ENCODE data around the gene KAT14.
A peak's percentile ranks its signal among the peaks of the same experiment; 100 is the strongest.
"Not testable (repeated sequence)": the region's sequence is repeated elsewhere in the genome, so short reads cannot be mapped to it uniquely, and the experiment has no call there.

The KAT14 gene, protein sequence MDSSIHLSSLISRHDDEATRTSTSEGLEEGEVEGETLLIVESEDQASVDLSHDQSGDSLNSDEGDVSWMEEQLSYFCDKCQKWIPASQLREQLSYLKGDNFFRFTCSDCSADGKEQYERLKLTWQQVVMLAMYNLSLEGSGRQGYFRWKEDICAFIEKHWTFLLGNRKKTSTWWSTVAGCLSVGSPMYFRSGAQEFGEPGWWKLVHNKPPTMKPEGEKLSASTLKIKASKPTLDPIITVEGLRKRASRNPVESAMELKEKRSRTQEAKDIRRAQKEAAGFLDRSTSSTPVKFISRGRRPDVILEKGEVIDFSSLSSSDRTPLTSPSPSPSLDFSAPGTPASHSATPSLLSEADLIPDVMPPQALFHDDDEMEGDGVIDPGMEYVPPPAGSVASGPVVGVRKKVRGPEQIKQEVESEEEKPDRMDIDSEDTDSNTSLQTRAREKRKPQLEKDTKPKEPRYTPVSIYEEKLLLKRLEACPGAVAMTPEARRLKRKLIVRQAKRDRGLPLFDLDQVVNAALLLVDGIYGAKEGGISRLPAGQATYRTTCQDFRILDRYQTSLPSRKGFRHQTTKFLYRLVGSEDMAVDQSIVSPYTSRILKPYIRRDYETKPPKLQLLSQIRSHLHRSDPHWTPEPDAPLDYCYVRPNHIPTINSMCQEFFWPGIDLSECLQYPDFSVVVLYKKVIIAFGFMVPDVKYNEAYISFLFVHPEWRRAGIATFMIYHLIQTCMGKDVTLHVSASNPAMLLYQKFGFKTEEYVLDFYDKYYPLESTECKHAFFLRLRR

DNA sequence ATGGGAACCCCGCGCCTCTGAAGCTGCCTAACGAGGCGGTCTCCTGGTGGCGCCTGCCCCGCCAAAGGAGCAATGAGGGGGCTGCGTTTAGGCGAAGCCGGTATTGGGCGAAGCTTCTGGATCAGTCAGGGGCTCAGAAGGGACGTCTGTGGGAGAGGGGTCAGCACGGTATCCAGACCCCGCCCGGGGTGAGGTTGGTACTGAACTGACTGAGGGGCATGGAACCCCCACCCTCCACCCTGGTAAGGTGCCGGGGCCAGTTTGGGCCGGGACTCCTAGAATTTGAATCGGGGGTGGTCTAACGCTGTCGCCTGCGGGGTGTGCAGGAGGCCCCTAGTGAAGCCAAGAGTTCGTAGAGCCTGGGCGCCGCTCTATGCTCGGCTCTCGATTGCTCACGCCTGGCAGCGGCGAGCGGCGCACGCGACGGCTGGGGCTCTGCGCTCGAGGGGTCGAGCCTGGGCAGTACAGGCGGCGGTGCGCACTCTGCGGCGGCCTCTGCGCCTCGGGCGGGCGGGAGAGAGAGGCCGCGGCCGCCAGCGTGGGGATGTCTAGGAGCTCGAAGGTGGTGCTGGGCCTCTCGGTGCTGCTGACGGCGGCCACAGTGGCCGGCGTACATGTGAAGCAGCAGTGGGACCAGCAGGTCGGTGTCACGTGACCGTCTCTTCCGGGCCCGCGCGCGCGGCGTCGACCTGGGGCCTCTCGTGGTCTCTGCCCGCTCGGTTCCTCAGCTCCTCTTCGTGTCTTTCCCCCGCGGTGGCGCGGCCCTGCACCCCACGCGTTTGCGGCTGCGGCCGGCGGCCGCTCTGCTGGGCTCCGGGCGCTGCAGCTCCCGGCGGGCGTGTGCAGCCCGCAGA lies at the start of gene KAT14, which contains the start of gene PET117:
Gene KAT14, plus strand, starts transcription at position 452 of the 854 bp plus-strand sequence. CDS start 4,798 bp downstream, outside the sequence.
Gene PET117, plus strand, starts transcription at position 452 of the 854 bp plus-strand sequence. Its CDS starts 93 bp downstream, at position 545.
- peak; percentile 88 for DNase-seq

- not testable (repeated sequence) for DNase-seq
These were observed 49.4 kb upstream of the KAT14 start for GRCh38 chr20:18088298-18088697.

- not testable (repeated sequence) for DNase-seq
These were observed 48.8 kb upstream of the KAT14 start for GRCh38 chr20:18088841-18089240.

DNA sequence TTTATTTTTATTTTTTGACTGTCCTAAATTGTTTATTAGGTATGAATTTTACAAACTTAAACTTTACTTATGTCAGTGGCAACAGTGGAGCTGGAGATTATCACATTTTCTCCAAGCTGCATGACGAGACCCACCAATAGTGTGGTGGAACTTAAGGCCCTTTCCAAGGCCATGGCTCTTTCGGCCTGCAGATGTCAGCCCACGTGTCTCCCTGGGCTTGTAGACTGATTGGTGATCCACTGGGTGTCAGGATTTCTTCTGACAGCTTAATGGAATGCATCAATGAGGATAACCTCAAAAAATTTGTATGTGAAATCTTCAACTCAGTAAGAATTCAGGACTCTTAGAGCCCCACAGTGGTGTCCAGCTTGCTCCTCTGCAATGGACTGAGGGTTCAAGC lies 47.6 kb upstream of the KAT14 start:
- no peak for DNase-seq

GRCh38 chr20:18090477-18090876 lies 47.2 kb upstream of the KAT14 start:
- no peak for DNase-seq

GRCh38 chr20:18091623-18092022 lies 46.0 kb upstream of the KAT14 start:
- DNase-seq, result no peak

DNA sequence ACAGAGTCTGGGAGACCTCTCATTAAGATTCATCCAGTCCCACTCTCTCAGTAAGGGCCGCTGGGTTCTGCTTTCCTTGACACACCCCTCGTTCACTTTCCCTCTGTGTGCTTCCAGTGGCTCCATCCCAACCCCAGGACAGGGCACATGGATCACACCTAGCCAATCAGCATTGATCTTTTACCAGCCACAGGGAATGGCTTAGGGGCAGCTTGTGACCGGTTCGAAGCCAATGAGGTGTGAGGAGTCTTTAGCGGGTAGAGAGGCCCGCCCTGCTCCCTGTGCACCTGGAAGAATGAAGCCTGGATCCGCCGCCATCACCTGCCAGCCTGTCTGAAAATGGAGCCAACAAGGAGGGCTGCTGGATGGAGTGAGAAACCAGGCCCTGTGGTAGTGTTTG lies 44.8 kb upstream of the KAT14 start:
- no peak for DNase-seq

GRCh38 chr20:18093388-18093787 lies 44.3 kb upstream of the KAT14 start:
- no peak for DNase-seq

- DNase-seq, result no peak
These were observed 43.5 kb upstream of the KAT14 start for GRCh38 chr20:18094191-18094590.

GRCh38 chr20:18100569-18100968 lies 37.1 kb upstream of the KAT14 start:
- DNase-seq, result not testable (repeated sequence)

DNA sequence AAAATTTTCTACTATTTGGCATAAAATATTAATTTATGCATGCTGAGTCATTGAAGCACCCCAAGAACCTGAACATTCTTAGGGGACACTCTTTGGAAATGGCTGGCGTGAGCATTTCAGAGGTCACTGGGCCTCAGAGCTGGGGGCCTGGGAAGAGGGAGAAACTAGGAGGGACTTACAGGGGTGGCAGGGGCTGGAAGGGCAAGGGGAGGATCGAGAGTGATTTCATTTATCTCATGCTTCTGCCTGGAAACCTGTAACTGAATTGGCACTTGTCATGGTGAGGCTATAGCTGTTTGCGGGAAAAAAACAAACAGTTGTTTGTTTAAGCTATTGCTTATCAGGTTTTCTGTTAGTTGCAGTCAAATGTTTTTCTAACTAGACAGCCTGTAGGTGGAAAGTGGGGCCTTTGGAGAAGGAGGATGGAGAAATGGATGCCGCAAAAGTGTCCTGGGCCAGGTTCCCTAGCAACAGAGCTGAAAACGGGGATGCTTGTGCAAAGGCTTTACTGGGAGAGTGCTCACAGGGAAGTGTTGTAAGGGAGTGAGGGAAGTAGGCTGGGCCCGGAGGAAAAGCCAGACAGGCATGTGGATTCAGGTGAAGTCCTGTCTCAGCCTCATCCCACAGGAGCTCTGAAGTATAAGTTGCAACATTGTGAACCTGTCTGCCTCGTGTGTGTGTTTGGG lies 36.4 kb upstream of the KAT14 start:
- no peak for DNase-seq

GRCh38 chr20:18103497-18103896 lies 34.2 kb upstream of the KAT14 start:
- DNase-seq, result no peak

GRCh38 chr20:18108326-18108725 lies 29.3 kb upstream of the KAT14 start:
- DNase-seq, result no peak

DNA sequence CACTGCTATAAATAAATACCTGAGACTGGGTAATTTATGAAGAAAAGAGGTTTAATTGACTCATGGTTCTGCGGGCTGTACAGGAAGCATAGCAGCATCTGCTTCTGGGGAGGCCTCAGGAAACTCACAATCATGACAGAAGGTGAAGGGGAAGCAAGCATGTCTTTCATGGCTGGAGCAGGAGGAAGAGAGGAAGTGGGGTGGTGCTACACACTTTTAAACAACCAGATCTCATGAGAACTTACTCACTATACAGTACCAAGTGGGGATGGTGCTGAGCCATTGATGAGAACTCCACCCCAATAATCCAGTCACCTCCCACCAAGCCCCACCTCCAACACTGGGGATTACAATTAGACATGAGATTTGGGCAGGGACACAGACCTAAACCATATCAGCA lies 9.1 kb upstream of the KAT14 start:
- DNase-seq, result not testable (repeated sequence)

DNA sequence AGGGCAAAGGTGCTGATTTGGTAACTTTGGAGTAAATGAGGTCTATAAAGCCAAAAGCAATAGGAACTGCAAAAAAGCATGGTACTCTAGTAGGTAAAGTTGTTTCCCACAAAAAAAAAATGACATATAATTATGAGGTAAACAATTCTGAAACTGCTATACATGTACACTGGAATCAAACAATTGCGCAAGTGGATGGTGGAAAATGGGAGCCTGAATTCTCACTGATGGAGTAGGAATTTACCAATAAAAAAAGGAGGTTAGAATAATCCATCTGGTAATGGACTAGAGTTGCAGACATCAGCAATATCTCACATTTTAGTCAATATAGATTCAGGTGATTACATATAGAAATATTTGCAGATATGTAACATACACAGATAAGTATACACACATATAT lies 5.0 kb upstream of the KAT14 start:
- DNase-seq, result no peak

- no peak for DNase-seq
These were observed 3.7 kb upstream of the KAT14 start for GRCh38 chr20:18133962-18134361.

GRCh38 chr20:18138266-18138582 lies 561 bp downstream of the KAT14 start:
- no peak for DNase-seq

DNA sequence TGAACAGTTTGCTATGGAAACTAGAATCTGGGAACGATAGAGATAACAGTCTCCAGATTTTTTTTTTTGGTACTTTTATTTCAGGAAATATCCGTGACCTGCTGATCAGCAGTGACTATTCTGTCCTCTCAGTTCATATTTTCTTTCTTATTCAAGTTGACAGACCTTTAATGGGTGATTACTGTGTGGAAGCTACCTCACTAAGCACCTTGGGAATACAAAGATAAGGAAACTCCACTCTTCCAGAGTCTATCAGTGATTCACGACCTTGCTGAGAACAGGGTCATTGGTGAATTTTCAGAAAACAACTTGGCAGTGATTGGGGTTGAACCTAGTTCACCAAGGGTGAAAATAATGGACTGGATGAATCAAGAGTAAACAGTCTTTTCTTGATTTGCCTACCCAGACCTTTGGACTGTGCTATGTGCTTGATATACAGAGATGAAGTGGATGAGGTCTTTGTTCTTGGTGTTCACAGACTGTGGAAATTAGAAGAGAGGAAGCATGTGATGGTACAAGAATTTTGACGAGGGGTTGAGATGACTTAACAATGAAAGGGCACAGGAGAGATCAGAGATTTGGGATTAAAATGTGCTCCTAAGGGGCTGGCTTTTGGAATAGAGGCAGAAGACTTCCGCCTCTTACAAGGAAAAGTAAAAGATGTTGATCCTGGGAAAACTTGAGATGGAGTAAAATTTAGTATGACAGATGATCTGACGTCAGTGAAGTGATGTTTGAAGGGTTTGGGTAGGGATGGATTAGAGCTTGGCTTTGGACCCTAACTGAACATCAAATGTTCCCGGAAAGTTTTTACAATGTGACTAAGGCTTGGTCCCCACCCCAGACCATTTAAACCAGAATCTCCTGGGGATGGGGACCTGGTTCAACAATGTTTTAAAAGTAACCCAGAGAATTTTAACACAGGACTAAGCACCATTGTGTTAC lies 1.2 kb downstream of the KAT14 start:
- no peak for DNase-seq

DNA sequence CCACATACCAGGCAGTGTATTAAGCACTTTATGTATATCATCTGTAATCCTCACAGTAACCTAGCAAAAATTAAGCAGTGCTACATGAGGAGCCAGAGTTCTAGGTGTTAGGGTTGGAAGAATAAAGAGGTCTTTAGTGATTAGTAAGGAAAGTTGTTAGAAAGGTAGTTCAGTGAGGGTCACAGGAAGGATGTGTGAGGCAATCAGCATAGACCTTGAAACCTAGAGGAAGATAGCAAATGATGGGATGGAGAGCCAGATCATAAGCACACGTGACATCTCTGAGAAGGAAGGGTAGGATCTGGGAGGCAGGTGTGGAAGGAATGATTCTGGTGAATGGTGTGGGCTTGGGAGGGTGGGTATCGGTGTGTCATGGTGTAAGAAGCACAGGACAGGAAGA lies 2.2 kb downstream of the KAT14 start:
- DNase-seq, result no peak

DNA sequence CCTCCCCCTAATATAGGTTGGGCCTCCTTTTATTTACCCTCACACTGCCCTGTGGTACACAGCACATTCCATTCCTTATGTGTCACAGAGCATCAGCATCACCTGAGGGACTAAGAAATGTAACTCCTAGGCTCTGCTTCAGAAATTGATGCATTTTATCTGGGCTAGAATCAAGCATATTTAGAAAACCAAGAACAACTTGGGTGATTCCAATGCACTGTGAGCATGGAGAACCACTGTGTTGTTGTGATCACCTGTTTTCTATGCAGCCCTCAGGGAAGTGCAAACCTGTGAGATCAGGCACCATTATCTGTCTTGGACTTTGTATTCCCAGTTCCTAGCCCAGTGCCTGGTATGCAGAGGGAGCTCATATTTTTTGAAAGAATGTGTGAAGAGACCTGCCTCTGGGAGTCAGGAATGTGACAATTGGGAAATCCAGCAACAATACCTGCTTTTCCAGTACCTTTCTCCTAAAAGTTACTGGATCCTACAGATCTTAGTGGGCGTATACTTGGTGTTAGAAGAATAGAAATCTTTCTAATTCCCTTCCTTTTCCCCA lies 7.0 kb downstream of the KAT14 start:
- no peak for DNase-seq

DNA sequence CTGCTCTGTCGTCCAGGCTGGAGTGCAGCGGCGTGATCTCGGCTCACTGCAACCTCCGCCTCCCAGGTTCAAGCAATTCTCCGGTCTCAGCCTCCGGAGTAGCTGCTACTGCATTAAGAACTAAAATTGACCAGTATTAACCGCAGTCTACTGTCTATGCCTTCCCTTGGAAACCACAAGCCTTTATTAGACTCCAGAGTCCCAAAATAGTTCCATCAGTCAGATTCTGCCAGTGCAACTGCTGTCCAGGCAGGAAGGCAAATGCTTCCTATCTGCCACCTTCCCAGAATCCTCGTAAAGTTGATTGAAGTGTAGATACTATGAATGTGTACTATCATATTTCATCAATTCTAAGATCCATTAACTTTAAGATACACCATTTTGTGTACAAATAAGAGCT lies 16.7 kb downstream of the KAT14 start:
- DNase-seq, result no peak

Measured in NCI-H1105 (cell line).